Adrenal gland (tissue), 5 donors: ENCODE measurements around the gene KRTAP1-1.
"Not testable (repeated sequence)": the region's sequence is repeated elsewhere in the genome, so short reads cannot be mapped to it uniquely, and the experiment has no call there.

ENCODE experiments used
- POLR2A ChIP-seq, 2 donors: fragments of 450-650 bp; IDR thresholded peaks; one replicate each; pipeline ENCODE4 v1.6.1; 2017; ENCODE audit warnings: antibody characterized with exemption in 2 of 2, mild to moderate bottlenecking in 2 of 2, moderate library complexity in 1 of 2
- TF ChIP-seq, protein P1 (sequence below), 6 experiments: fragments of 450-650 bp in 4 of 6; fragments of 200-600 bp in 2 of 6; sonication (generic) in 1 of 6; IDR thresholded peaks; 1 replicate in 5 of 6; 2 replicates in 1 of 6; pipeline versions ENCODE4 v1.5.1 to v1.8.0; 2016 to 2021; ENCODE audit warnings: antibody characterized with exemption in 6 of 6, mild to moderate bottlenecking in 2 of 6, moderate library complexity in 1 of 6
- donor health status: DM: no; HTN: no; CAD: no.

DNA sequence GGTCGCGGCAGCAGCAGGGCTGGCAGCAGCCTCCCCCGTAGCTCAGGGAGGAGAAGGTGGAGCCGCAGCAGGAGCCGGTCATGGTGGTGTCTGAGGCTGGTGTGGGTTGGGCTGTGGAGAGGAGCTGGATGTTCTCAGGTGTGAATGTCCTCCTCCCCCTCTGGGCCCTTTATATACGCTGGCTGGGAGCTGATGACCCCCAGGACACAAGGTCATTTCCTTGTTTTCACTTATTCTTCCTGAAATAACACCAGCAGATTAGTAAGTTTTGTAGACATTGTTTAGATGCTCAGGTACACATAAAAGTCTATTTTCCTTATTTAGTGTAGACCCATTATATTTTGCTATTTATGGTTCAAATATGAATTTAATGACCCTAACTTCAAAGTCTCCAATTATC is 13.9 kb upstream of the KRTAP1-1 start, which contains the start of gene KRTAP2-2:
- TF ChIP-seq, protein P1, sequence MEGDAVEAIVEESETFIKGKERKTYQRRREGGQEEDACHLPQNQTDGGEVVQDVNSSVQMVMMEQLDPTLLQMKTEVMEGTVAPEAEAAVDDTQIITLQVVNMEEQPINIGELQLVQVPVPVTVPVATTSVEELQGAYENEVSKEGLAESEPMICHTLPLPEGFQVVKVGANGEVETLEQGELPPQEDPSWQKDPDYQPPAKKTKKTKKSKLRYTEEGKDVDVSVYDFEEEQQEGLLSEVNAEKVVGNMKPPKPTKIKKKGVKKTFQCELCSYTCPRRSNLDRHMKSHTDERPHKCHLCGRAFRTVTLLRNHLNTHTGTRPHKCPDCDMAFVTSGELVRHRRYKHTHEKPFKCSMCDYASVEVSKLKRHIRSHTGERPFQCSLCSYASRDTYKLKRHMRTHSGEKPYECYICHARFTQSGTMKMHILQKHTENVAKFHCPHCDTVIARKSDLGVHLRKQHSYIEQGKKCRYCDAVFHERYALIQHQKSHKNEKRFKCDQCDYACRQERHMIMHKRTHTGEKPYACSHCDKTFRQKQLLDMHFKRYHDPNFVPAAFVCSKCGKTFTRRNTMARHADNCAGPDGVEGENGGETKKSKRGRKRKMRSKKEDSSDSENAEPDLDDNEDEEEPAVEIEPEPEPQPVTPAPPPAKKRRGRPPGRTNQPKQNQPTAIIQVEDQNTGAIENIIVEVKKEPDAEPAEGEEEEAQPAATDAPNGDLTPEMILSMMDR (IDR thresholded peaks at IDR 0.05): not testable (repeated sequence)
- TF ChIP-seq POLR2A (IDR thresholded peaks at IDR 0.05): not testable (repeated sequence)
